ENCODE data around the gene MARCHF3. TPM values are rescaled to one million over a fixed set of nuclear protein-coding genes. Genes with fewer than 3 reads are reported as not detected.
"Not testable (repeated sequence)": the region's sequence is repeated elsewhere in the genome, so short reads cannot be mapped to it uniquely, and the experiment has no call there.

MARCHF3 gene
- total RNA-seq, 5 donors from 2014 or later (not counting 1 experiment from before 2014, with no cell fraction given): 5.6 to 9.9 (median 7.6) TPM

GRCh38 chr5:127006744-127007143 lies 23.6 kb downstream of the MARCHF3 start:
- ATAC-seq (replicated peaks in 1 of 4): peak in 1 of 4 experiments; percentile 31
- Mint-ChIP-seq H3K9me3 (peaks cover 0 to under 1% (median 0%) of the 10 kb centered on the region in 3 donors), H3K4me3 (no peak overlapping the region), H3K36me3 (peaks cover 2% of the 10 kb centered on the region), H3K4me1 (peaks cover 8 to 14% (median 9%) of the 10 kb centered on the region in 3 donors), H3K27ac (no peak overlapping the region), H3K27me3 (no peaks in the 10 kb centered on the region)
- no CpG with 5 or more reads among the region's 5 CpGs for WGBS (ENCODE audit: insufficient coverage)
- Histone ChIP-seq H3K27me3 (replicated peaks in 1 of 2; ENCODE audit: control insufficient read depth in 2 of 2, extremely low read depth in 1 of 2, insufficient read depth in 2 of 2, low read length in 1 of 2) (no peaks in the 10 kb centered on the region), H3K4me3 (ENCODE audit: control insufficient read depth in 1 of 2, extremely low read depth in 1 of 2, low read length in 1 of 2) (no peak overlapping the region), H3K36me3 (ENCODE audit: control insufficient read depth in 2 of 2, extremely low read depth in 1 of 2, insufficient read depth in 1 of 2, low read length in 1 of 2) (no peaks in the 10 kb centered on the region), H3K27ac (ENCODE audit: low read length) (no peak overlapping the region), H3K4me1 (ENCODE audit: control insufficient read depth in 1 of 2, extremely low read depth in 1 of 2, insufficient read depth in 2 of 2, low read length in 2 of 2) (peaks cover 0 to 3% of the 10 kb centered on the region in 2 experiments), H3K9me3 (no peaks in the 10 kb centered on the region)
- ChIA-PET CTCF (interaction anchor here in 1 of 2 donors (0.6 kb wide), 1 partner anchor 43 kb away, joined by 3 read pairs; no protein-coding TSS in a partner anchor), POLR2A (interaction anchor here in 1 of 2 donors (0.6 kb wide), 1 partner anchor 42 kb away, joined by 3 read pairs; no protein-coding TSS in a partner anchor)
- no peak for DNase-seq

- POLR2A ChIA-PET; H3K27me3 ChIP-seq (replicated peaks in 1 of 2; ENCODE audit: control insufficient read depth in 2 of 2, extremely low read depth in 1 of 2, insufficient read depth in 2 of 2, low read length in 1 of 2); H3K9me3 ChIP-seq; H3K36me3 ChIP-seq (ENCODE audit: control insufficient read depth in 2 of 2, extremely low read depth in 1 of 2, insufficient read depth in 1 of 2, low read length in 1 of 2); H3K27me3 Mint-ChIP-seq; H3K27ac ChIP-seq (ENCODE audit: low read length); H3K4me3 ChIP-seq (ENCODE audit: control insufficient read depth in 1 of 2, extremely low read depth in 1 of 2, low read length in 1 of 2); CTCF ChIA-PET; H3K4me1 ChIP-seq (ENCODE audit: control insufficient read depth in 1 of 2, extremely low read depth in 1 of 2, insufficient read depth in 2 of 2, low read length in 2 of 2); H3K27ac Mint-ChIP-seq; H3K4me3 Mint-ChIP-seq; H3K9me3 Mint-ChIP-seq; H3K36me3 Mint-ChIP-seq; DNase-seq; ATAC-seq (replicated peaks in 1 of 4): not testable (repeated sequence)
- H3K4me1 Mint-ChIP-seq: peaks cover 4 to 10% (median 4%) of the 10 kb centered on the region in 3 donors
- WGBS (ENCODE audit: insufficient coverage): 100% methylated on average over 1 of the region's 3 CpGs
Measured at GRCh38 chr5:127005282-127005681, 25.1 kb downstream of the MARCHF3 start.

DNA sequence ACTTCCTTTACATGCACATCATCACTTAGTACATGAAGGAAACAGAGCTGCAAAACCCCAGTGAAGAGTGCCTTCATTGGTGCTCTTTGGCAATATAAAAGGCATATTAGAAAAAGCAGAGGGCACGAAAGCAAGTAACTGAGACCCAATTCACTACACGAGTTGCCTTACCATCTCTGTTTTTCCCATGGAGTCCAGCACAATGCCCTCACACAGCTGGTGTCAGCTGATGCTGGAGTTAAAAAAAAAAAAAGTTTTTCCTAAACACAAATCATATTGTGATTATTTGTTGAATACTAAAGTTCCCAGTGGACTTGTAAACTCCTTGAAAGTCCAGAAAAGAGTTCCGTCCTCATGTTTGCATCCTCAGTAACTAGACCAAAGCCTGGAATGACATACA lies 25.6 kb downstream of the MARCHF3 start:
- no peak overlapping the region for H3K27ac ChIP-seq (ENCODE audit: low read length)
- H3K9me3 ChIP-seq: no peaks in the 10 kb centered on the region
- Mint-ChIP-seq H3K27me3 (no peaks in the 10 kb centered on the region), H3K4me1 (peaks cover 4 to 9% (median 4%) of the 10 kb centered on the region in 3 donors), H3K4me3 (no peak overlapping the region), H3K36me3 (peaks cover 4% of the 10 kb centered on the region), H3K27ac (no peak overlapping the region), H3K9me3 (peaks cover 0 to 5% (median 0%) of the 10 kb centered on the region in 3 donors)
- no peak overlapping the region for H3K4me3 ChIP-seq (ENCODE audit: control insufficient read depth in 1 of 2, extremely low read depth in 1 of 2, low read length in 1 of 2)
- H3K4me1 ChIP-seq (ENCODE audit: control insufficient read depth in 1 of 2, extremely low read depth in 1 of 2, insufficient read depth in 2 of 2, low read length in 2 of 2): peaks cover 0 to 2% of the 10 kb centered on the region in 2 experiments
- ATAC-seq (replicated peaks in 1 of 4) (no peak), DNase-seq (no peak)
- ChIA-PET CTCF (no interaction called here), POLR2A (no interaction called here)
- H3K36me3 ChIP-seq (ENCODE audit: control insufficient read depth in 2 of 2, extremely low read depth in 1 of 2, insufficient read depth in 1 of 2, low read length in 1 of 2): no peaks in the 10 kb centered on the region
- WGBS (ENCODE audit: insufficient coverage): 100% methylated on average over 1 of the region's 3 CpGs
- no peaks in the 10 kb centered on the region for H3K27me3 ChIP-seq (replicated peaks in 1 of 2; ENCODE audit: control insufficient read depth in 2 of 2, extremely low read depth in 1 of 2, insufficient read depth in 2 of 2, low read length in 1 of 2)

- Histone ChIP-seq H3K27ac (ENCODE audit: low read length) (no peak overlapping the region), H3K4me3 (ENCODE audit: control insufficient read depth in 1 of 2, extremely low read depth in 1 of 2, low read length in 1 of 2) (no peak overlapping the region), H3K27me3 (replicated peaks in 1 of 2; ENCODE audit: control insufficient read depth in 2 of 2, extremely low read depth in 1 of 2, insufficient read depth in 2 of 2, low read length in 1 of 2) (peaks cover 0 to 4% of the 10 kb centered on the region in 2 experiments), H3K9me3 (no peaks in the 10 kb centered on the region), H3K4me1 (ENCODE audit: control insufficient read depth in 1 of 2, extremely low read depth in 1 of 2, insufficient read depth in 2 of 2, low read length in 2 of 2) (peaks cover 0 to 2% of the 10 kb centered on the region in 2 experiments), H3K36me3 (ENCODE audit: control insufficient read depth in 2 of 2, extremely low read depth in 1 of 2, insufficient read depth in 1 of 2, low read length in 1 of 2) (no peaks in the 10 kb centered on the region)
- H3K9me3 Mint-ChIP-seq: peaks cover 0 to 5% (median 0%) of the 10 kb centered on the region in 3 donors
- CTCF ChIA-PET: no interaction called here
- POLR2A ChIA-PET: no interaction called here
- H3K4me1 Mint-ChIP-seq: peaks cover 4 to 5% (median 4%) of the 10 kb centered on the region in 3 donors
- WGBS (ENCODE audit: insufficient coverage): 92% methylated on average over 2 of the region's 7 CpGs
- ATAC-seq (replicated peaks in 1 of 4) (no peak), DNase-seq (no peak)
- H3K36me3 Mint-ChIP-seq: peaks cover 7% of the 10 kb centered on the region
- no peaks in the 10 kb centered on the region for H3K27me3 Mint-ChIP-seq
- no peak overlapping the region for H3K4me3 Mint-ChIP-seq
- no peak overlapping the region for H3K27ac Mint-ChIP-seq
Measured at GRCh38 chr5:127003798-127004495, 26.4 kb downstream of the MARCHF3 start.

DNA sequence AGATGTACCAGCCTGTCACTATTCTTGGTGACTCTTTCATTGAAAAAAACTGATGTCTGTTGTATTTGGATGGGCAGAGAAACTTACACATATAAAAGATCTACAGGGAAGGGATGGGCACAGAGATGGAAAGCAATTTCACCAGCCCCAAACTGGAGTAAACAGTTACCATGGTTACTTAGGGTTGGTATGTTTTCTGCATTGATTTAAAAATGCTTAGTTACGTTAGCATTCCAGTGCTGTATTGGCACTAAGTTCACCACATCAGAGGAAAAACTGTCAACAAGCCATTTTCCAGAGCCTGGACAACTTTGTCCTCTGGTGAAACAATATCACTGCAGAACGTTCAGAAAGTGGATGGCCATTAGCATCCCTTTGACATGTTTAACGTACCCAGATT lies 28.0 kb downstream of the MARCHF3 start:
- 96% methylated on average over 2 of the region's 3 CpGs for WGBS (ENCODE audit: insufficient coverage)
- CTCF ChIA-PET: no interaction called here
- no peak overlapping the region for H3K4me3 Mint-ChIP-seq

GRCh38 chr5:127001621-127002296 lies 28.6 kb downstream of the MARCHF3 start:
- Mint-ChIP-seq H3K27me3 (peaks cover 0 to 1% of the 10 kb centered on the region in 2 donors), H3K4me1 (peaks cover 1 to 11% (median 4%) of the 10 kb centered on the region in 3 donors), H3K4me3 (no peak overlapping the region), H3K36me3 (peaks cover 7% of the 10 kb centered on the region), H3K27ac (no peak overlapping the region), H3K9me3 (peaks cover 0 to 5% (median 0%) of the 10 kb centered on the region in 3 donors)
- Histone ChIP-seq H3K4me3 (ENCODE audit: control insufficient read depth in 1 of 2, extremely low read depth in 1 of 2, low read length in 1 of 2) (no peak overlapping the region), H3K27ac (ENCODE audit: low read length) (no peak overlapping the region), H3K9me3 (no peaks in the 10 kb centered on the region), H3K27me3 (replicated peaks in 1 of 2; ENCODE audit: control insufficient read depth in 2 of 2, extremely low read depth in 1 of 2, insufficient read depth in 2 of 2, low read length in 1 of 2) (peaks cover 0 to 4% of the 10 kb centered on the region in 2 experiments), H3K4me1 (ENCODE audit: control insufficient read depth in 1 of 2, extremely low read depth in 1 of 2, insufficient read depth in 2 of 2, low read length in 2 of 2) (no peaks in the 10 kb centered on the region), H3K36me3 (ENCODE audit: control insufficient read depth in 2 of 2, extremely low read depth in 1 of 2, insufficient read depth in 1 of 2, low read length in 1 of 2) (no peaks in the 10 kb centered on the region)
- no peak for DNase-seq
- WGBS (ENCODE audit: insufficient coverage): no CpG with 5 or more reads among the region's 4 CpGs
- CTCF ChIA-PET: no interaction called here
- no peak for ATAC-seq (replicated peaks in 1 of 4)
- POLR2A ChIA-PET: no interaction called here

More for the DNA sequence above, 28.0 kb downstream of the MARCHF3 start:
- Histone ChIP-seq H3K9me3 (no peaks in the 10 kb centered on the region), H3K4me3 (ENCODE audit: control insufficient read depth in 1 of 2, extremely low read depth in 1 of 2, low read length in 1 of 2) (no peak overlapping the region), H3K36me3 (ENCODE audit: control insufficient read depth in 2 of 2, extremely low read depth in 1 of 2, insufficient read depth in 1 of 2, low read length in 1 of 2) (no peaks in the 10 kb centered on the region), H3K27ac (ENCODE audit: low read length) (no peak overlapping the region), H3K27me3 (replicated peaks in 1 of 2; ENCODE audit: control insufficient read depth in 2 of 2, extremely low read depth in 1 of 2, insufficient read depth in 2 of 2, low read length in 1 of 2) (peaks cover 0 to 4% of the 10 kb centered on the region in 2 experiments), H3K4me1 (ENCODE audit: control insufficient read depth in 1 of 2, extremely low read depth in 1 of 2, insufficient read depth in 2 of 2, low read length in 2 of 2) (no peaks in the 10 kb centered on the region)
- Mint-ChIP-seq H3K27me3 (no peaks in the 10 kb centered on the region), H3K27ac (no peak overlapping the region), H3K4me1 (peaks cover 4 to 11% (median 8%) of the 10 kb centered on the region in 3 donors), H3K36me3 (peaks cover 7% of the 10 kb centered on the region), H3K9me3 (peaks cover 0 to 5% (median 0%) of the 10 kb centered on the region in 3 donors)
- DNase-seq (no peak), ATAC-seq (replicated peaks in 1 of 4) (no peak)
- POLR2A ChIA-PET: no interaction called here

All from T-cell (primary cell).